GOT3 (cell line): ENCODE measurements around the gene NCKAP5.

Experiments used
- DNase-seq: peaks from one replicate; lab custom pipeline; 2025; ENCODE audit warnings: mixed read lengths; lab: John Stamatoyannopoulos, UW

NCKAP5 gene

GRCh38 chr2:132757002-132757589 is 811.2 kb downstream of the NCKAP5 start:
- DNase-seq, result no peak

GRCh38 chr2:132754867-132755472 is 813.3 kb downstream of the NCKAP5 start:
- DNase-seq, result no peak

GRCh38 chr2:132754392-132754791 is 813.9 kb downstream of the NCKAP5 start:
- DNase-seq, result no peak

- DNase-seq, result no peak
These were observed 815.6 kb downstream of the NCKAP5 start for GRCh38 chr2:132752421-132753206.

GRCh38 chr2:132751836-132752235 is 816.4 kb downstream of the NCKAP5 start:
- DNase-seq, result no peak

GRCh38 chr2:132750606-132751005 is 817.7 kb downstream of the NCKAP5 start:
- DNase-seq, result no peak

GRCh38 chr2:132747046-132747445 is 821.2 kb downstream of the NCKAP5 start:
- no peak for DNase-seq

- DNase-seq, result no peak
These were observed 826.5 kb downstream of the NCKAP5 start for GRCh38 chr2:132741754-132742153.

GRCh38 chr2:132740081-132740720 is 828.1 kb downstream of the NCKAP5 start:
- no peak for DNase-seq

GRCh38 chr2:132738223-132738622 is 830.0 kb downstream of the NCKAP5 start:
- DNase-seq, result no peak

GRCh38 chr2:132736059-132736458 is 832.2 kb downstream of the NCKAP5 start:
- DNase-seq, result no peak

- no peak for DNase-seq
These were observed 833.3 kb downstream of the NCKAP5 start for GRCh38 chr2:132734961-132735360.

- no peak for DNase-seq
These were observed 835.2 kb downstream of the NCKAP5 start for GRCh38 chr2:132733094-132733493.

GRCh38 chr2:132732694-132733093 is 835.6 kb downstream of the NCKAP5 start:
- no peak for DNase-seq

GRCh38 chr2:132731441-132731840 is 836.8 kb downstream of the NCKAP5 start:
- DNase-seq, result no peak

- DNase-seq, result no peak
These were observed 837.7 kb downstream of the NCKAP5 start for GRCh38 chr2:132730611-132731010.

- DNase-seq, result no peak
These were observed 838.7 kb downstream of the NCKAP5 start for GRCh38 chr2:132729522-132729921.

GRCh38 chr2:132726155-132726554 is 842.1 kb downstream of the NCKAP5 start:
- no peak for DNase-seq

- no peak for DNase-seq
These were observed 842.5 kb downstream of the NCKAP5 start for GRCh38 chr2:132725748-132726147.

- no peak for DNase-seq
These were observed 843.1 kb downstream of the NCKAP5 start for GRCh38 chr2:132725148-132725547.

- no peak for DNase-seq
These were observed 846.3 kb downstream of the NCKAP5 start for GRCh38 chr2:132721938-132722337.

GRCh38 chr2:132720393-132720792 is 847.9 kb downstream of the NCKAP5 start:
- no peak for DNase-seq

- DNase-seq, result no peak
These were observed 848.8 kb downstream of the NCKAP5 start for GRCh38 chr2:132719480-132719879.
